NCI-H1105 (cell line): ENCODE results near the gene SYNE2.
"Not testable (repeated sequence)": the region's sequence is repeated elsewhere in the genome, so short reads cannot be mapped to it uniquely, and the experiment has no call there.

Source experiments
- DNase-seq: peaks from one replicate; lab custom pipeline; 2025; lab: John Stamatoyannopoulos, UW

SYNE2 gene

GRCh38 chr14:64196814-64197411 is 344.1 kb downstream of the SYNE2 start:
- DNase-seq, result peak; percentile 45

- DNase-seq, result no peak
These were observed 345.2 kb downstream of the SYNE2 start for GRCh38 chr14:64197996-64198395.

- DNase-seq, result no peak
These were observed 345.7 kb downstream of the SYNE2 start for GRCh38 chr14:64198486-64198885.

- DNase-seq, result no peak
These were observed 347.4 kb downstream of the SYNE2 start for GRCh38 chr14:64200170-64200569.

- DNase-seq, result no peak
These were observed 348.5 kb downstream of the SYNE2 start for GRCh38 chr14:64201296-64201695.

- DNase-seq, result no peak
These were observed 349.2 kb downstream of the SYNE2 start for GRCh38 chr14:64201921-64202545.

GRCh38 chr14:64202716-64203115 is 349.9 kb downstream of the SYNE2 start:
- DNase-seq, result no peak

GRCh38 chr14:64203366-64204006 is 350.7 kb downstream of the SYNE2 start:
- DNase-seq, result no peak

- no peak for DNase-seq
These were observed 355.5 kb downstream of the SYNE2 start for GRCh38 chr14:64208261-64208660.

- no peak for DNase-seq
These were observed 356.2 kb downstream of the SYNE2 start for GRCh38 chr14:64208981-64209380.

GRCh38 chr14:64209444-64210131 is 356.8 kb downstream of the SYNE2 start:
- DNase-seq, result no peak

GRCh38 chr14:64210216-64210615 is 357.4 kb downstream of the SYNE2 start:
- no peak for DNase-seq

- not testable (repeated sequence) for DNase-seq
These were observed 358.1 kb downstream of the SYNE2 start for GRCh38 chr14:64210912-64211311.

GRCh38 chr14:64212666-64213065 is 359.9 kb downstream of the SYNE2 start:
- DNase-seq, result no peak

GRCh38 chr14:64213086-64213485 is 360.3 kb downstream of the SYNE2 start:
- DNase-seq, result no peak

- no peak for DNase-seq
These were observed 361.2 kb downstream of the SYNE2 start for GRCh38 chr14:64213853-64214570.

- no peak for DNase-seq
These were observed 362.5 kb downstream of the SYNE2 start for GRCh38 chr14:64215274-64215673.

- DNase-seq, result no peak
These were observed 363.2 kb downstream of the SYNE2 start for GRCh38 chr14:64215978-64216377.

- no peak for DNase-seq
These were observed 364.5 kb downstream of the SYNE2 start for GRCh38 chr14:64217308-64217707.

- DNase-seq, result no peak
These were observed 365.0 kb downstream of the SYNE2 start for GRCh38 chr14:64217834-64218233.

GRCh38 chr14:64218344-64219240 is 365.8 kb downstream of the SYNE2 start:
- DNase-seq, result no peak
